HepG2 (cell line): ENCODE measurements around the gene NABP1. TPM values are rescaled to one million over a fixed set of nuclear protein-coding genes. Genes with fewer than 3 reads are reported as not detected.
A peak's percentile ranks its signal among the peaks of the same experiment; 100 is the strongest.

ENCODE experiments used
- ATAC-seq: fragments of 200-7000 bp; cut with Tn5 transposase; 3 replicates; pipeline ENCODE4 v1.9.1; 2020; ENCODE audit warnings: mild to moderate bottlenecking, moderate library complexity
- BruUV-seq: library from RNA; stranded (reverse); fragments of 400-500 nt; replicated peaks from 2 replicates; lab custom pipeline; 2021; lab: Mats Ljungman, UMichigan
- CTCF ChIA-PET: fragments of 300-600 bp; formaldehyde crosslinking; extraction: SDS; loops from one replicate; lab custom pipeline; 2021; ENCODE audit warnings: low total read pairs, inconsistent platforms, low intra/inter-chr PET ratio; lab: Yijun Ruan, JAX
- POLR2A ChIA-PET: fragments of 350-600 bp; sonication (Branson Sonifier 250); formaldehyde crosslinking; loops from one replicate; lab custom pipeline; 2020; ENCODE audit warnings: antibody characterized with exemption, inconsistent platforms; lab: Yijun Ruan, JAX
- DNase-seq: peaks from one replicate; pipeline ENCODE4 v3.0.0-alpha.2; 2015; ENCODE audit warnings: low spot score
- FAIRE-seq: peaks from 3 replicates; lab custom pipeline; 2011; peaks lifted over from hg19 to GRCh38; lab: Jason Lieb, UNC
- H2AFZ ChIP-seq: one replicate; pipeline ENCODE4 v1.6.1; 2011; ENCODE audit warnings: low read length, inconsistent platforms
- H3K27ac ChIP-seq: fragments of 300-600 bp; 3 replicates; pipeline ENCODE4 v1.8.0; 2011; ENCODE audit warnings: mixed run types, mild to moderate bottlenecking, mixed read lengths, low read length, inconsistent platforms; ENCODE audit not compliant: insufficient read depth; ENCODE audit errors: extremely low read length
- H3K27me3 ChIP-seq, 2 experiments: fragments of 200-600 bp in 1 of 2; 2 replicates in 1 of 2; 3 replicates in 1 of 2; pipeline versions ENCODE4 v1.6.0 to v1.8.0; 2011; ENCODE audit warnings: low read length in 2 of 2, mild to moderate bottlenecking in 2 of 2, moderate library complexity in 2 of 2, inconsistent platforms in 1 of 2; ENCODE audit not compliant: insufficient read depth in 2 of 2, control insufficient read depth in 1 of 2
- H3K36me3 ChIP-seq, 2 experiments: fragments of 200-600 bp in 1 of 2; replicated peaks in 1 of 2; 2 replicates in 1 of 2; 3 replicates in 1 of 2; pipeline versions ENCODE4 v1.5.1 to v1.8.0; 2011; ENCODE audit warnings: low read length in 2 of 2, inconsistent platforms in 1 of 2; ENCODE audit not compliant: insufficient read depth in 2 of 2, control insufficient read depth in 1 of 2
- H3K4me1 ChIP-seq: 2 replicates; pipeline ENCODE4 v1.5.1; 2012; ENCODE audit warnings: low read length, inconsistent platforms; ENCODE audit not compliant: insufficient read depth
- H3K4me2 ChIP-seq: 2 replicates; pipeline ENCODE4 v1.6.0; 2011; ENCODE audit warnings: low read depth, low read length, inconsistent platforms
- H3K4me3 ChIP-seq, 3 experiments: fragments of 200-600 bp in 1 of 3; sonication (generic), shearing (Covaris generic) in 1 of 3; replicated peaks in 1 of 3; 2 replicates each; pipeline ENCODE4 v1.5.1; 2011 to 2016; ENCODE audit warnings: low read length in 3 of 3, inconsistent platforms in 2 of 3, low read depth in 2 of 3, mild to moderate bottlenecking in 2 of 3, control low read depth in 1 of 3, mixed read lengths in 1 of 3; ENCODE audit not compliant: insufficient read depth in 1 of 3
- H3K79me2 ChIP-seq: one replicate; pipeline ENCODE4 v1.6.1; 2011; ENCODE audit warnings: low read length, inconsistent platforms; ENCODE audit not compliant: insufficient read depth
- H3K9ac ChIP-seq: 2 replicates; pipeline ENCODE4 v1.6.0; 2011; ENCODE audit warnings: mild to moderate bottlenecking, low read depth, low read length, inconsistent platforms; ENCODE audit not compliant: insufficient read depth
- H3K9me3 ChIP-seq: 2 replicates; pipeline ENCODE4 v1.5.1; 2012; ENCODE audit warnings: mild to moderate bottlenecking, low read length
- H4K20me1 ChIP-seq: 2 replicates; pipeline ENCODE4 v1.6.0; 2011; ENCODE audit warnings: inconsistent platforms, mild to moderate bottlenecking, low read length, moderate library complexity; ENCODE audit not compliant: insufficient read depth
- ASH2L ChIP-seq: fragments of 300-600, 200-600 bp; sonication (generic); IDR thresholded peaks from 2 replicates; pipeline ENCODE4 v1.7.0; 2017; ENCODE audit warnings: low read depth, mild to moderate bottlenecking, moderate library complexity, mixed read lengths, low read length; ENCODE audit not compliant: insufficient read length
- CEBPB ChIP-seq: IDR thresholded peaks from 2 replicates; pipeline ENCODE4 v1.6.1; 2011; ENCODE audit warnings: low read depth, low read length, improper control_type of control experiment, borderline replicate concordance
- CEBPG ChIP-seq: IDR thresholded peaks from 2 replicates; pipeline ENCODE4 v1.6.1; 2016
- ELF1 ChIP-seq: sonication (generic); formaldehyde crosslinking; IDR thresholded peaks from 2 replicates; pipeline ENCODE4 v1.4.0; 2020; ENCODE audit warnings: missing genetic modification reagents
- FOSL2 ChIP-seq: sonication (generic); formaldehyde crosslinking; IDR thresholded peaks from 2 replicates; pipeline ENCODE4 v1.4.0; 2020; ENCODE audit warnings: missing genetic modification reagents
- GABPA ChIP-seq, 2 experiments: IDR thresholded peaks; 2 replicates each; pipeline ENCODE4 v1.6.1; 2011 to 2016; ENCODE audit warnings: low read depth in 2 of 2, low read length in 1 of 2, missing biosample characterization in 1 of 2, missing genetic modification characterization in 1 of 2
- GABPB1 ChIP-seq: IDR thresholded peaks from 2 replicates; pipeline ENCODE4 v1.6.1; 2016; ENCODE audit warnings: mild to moderate bottlenecking, missing genetic modification reagents, moderate library complexity, missing compliant biosample characterization
- GATAD2A ChIP-seq: IDR thresholded peaks from 2 replicates; pipeline ENCODE4 v1.6.1; 2016
- NFIB ChIP-seq: sonication (generic); formaldehyde crosslinking; IDR thresholded peaks from 2 replicates; pipeline ENCODE4 v1.9.0; 2021; ENCODE audit warnings: missing genetic modification reagents, mild to moderate bottlenecking, borderline replicate concordance
- ONECUT2 ChIP-seq: sonication (generic); formaldehyde crosslinking; IDR thresholded peaks from 2 replicates; pipeline ENCODE4 v1.4.0; 2020; ENCODE audit warnings: missing genetic modification reagents
- PHF20 ChIP-seq: sonication (generic); formaldehyde crosslinking; IDR thresholded peaks from 2 replicates; pipeline ENCODE4 v1.5.0; 2020; ENCODE audit warnings: mild to moderate bottlenecking, missing genetic modification reagents
- SSRP1 ChIP-seq: IDR thresholded peaks from 2 replicates; pipeline ENCODE4 v1.6.1; 2016; ENCODE audit warnings: control low read depth
- TBX3 ChIP-seq: fragments of 450-650 bp; IDR thresholded peaks from 2 replicates; pipeline ENCODE4 v1.6.1; 2017; ENCODE audit warnings: antibody characterized with exemption, mild to moderate bottlenecking, inconsistent platforms, borderline replicate concordance
- YEATS4 ChIP-seq: sonication (generic); formaldehyde crosslinking; IDR thresholded peaks from 2 replicates; pipeline ENCODE4 v1.4.0; 2020; ENCODE audit warnings: missing genetic modification reagents, borderline replicate concordance
- ZNF20 ChIP-seq: sonication (generic); formaldehyde crosslinking; IDR thresholded peaks from 2 replicates; pipeline ENCODE4 v1.4.0; 2020; ENCODE audit warnings: mild to moderate bottlenecking, moderate library complexity, missing genetic modification reagents
- ZNF296 ChIP-seq: sonication (generic); formaldehyde crosslinking; conservative IDR thresholded peaks from 2 replicates; pipeline ENCODE4 v1.5.0; 2020; ENCODE audit warnings: mild to moderate bottlenecking, missing genetic modification reagents
- ZNF652 ChIP-seq: IDR thresholded peaks from 2 replicates; pipeline ENCODE4 v1.6.1; 2016; ENCODE audit warnings: low read depth, borderline replicate concordance
- ZZZ3 ChIP-seq: sonication (generic); formaldehyde crosslinking; IDR thresholded peaks from 2 replicates; pipeline ENCODE4 v1.4.0; 2020; ENCODE audit warnings: missing genetic modification reagents, mild to moderate bottlenecking, borderline replicate concordance
- WGBS: methylation state at CpG from one replicate; pipeline ENCODE4 v1.1.6; 2017; ENCODE audit warnings: low lambda C conversion rate; 5-methylcytosine and 5-hydroxymethylcytosine counted together
- in situ Hi-C: cut with HindIII; loops from 2 replicates; pipeline ENCODE4 v1.10.0; 2017; ENCODE audit warnings: low pct_unique_long_range_greater_than_20kb; ENCODE audit not compliant: extremely low pct_ligation_motif_present
- intact Hi-C: fragments of 100-400 bp; cut with micrococcal nuclease; formaldehyde crosslinking; loops from one replicate; pipeline ENCODE4 v1.10.0; 2022; ENCODE audit not compliant: unreplicated experiment
- polyA plus RNA-seq, 8 experiments: library from polyadenylated mRNA; depleted of rRNA in 3 of 8; stranded (reverse) in 7 of 8; unstranded in 1 of 8; fragments of >200 nt; fragmentation: Illumina TruSeq in 4 of 8; extraction: Trizol in 4 of 8; gene quantifications; 2 replicates each; pipeline versions ENCODE4 v1.2.1 to v1.2.3, GENCODE V29; 2011 to 2016; ENCODE audit warnings: low read depth in 4 of 8, missing spikeins in 1 of 8, mixed read lengths in 1 of 8; ENCODE audit not compliant: insufficient read depth in 1 of 8
- total RNA-seq, 5 experiments: library from RNA; depleted of rRNA; stranded (reverse); fragments of >200 nt; fragmentation: Illumina TruSeq; extraction: Trizol; gene quantifications; 2 replicates each; pipeline ENCODE4 v1.2.3, GENCODE V29; 2016; ENCODE audit warnings: low read depth in 1 of 5
- TF ChIP-seq, protein P1 (sequence below): sonication (generic); formaldehyde crosslinking; IDR thresholded peaks from 2 replicates; pipeline ENCODE4 v1.9.0; 2022; ENCODE audit warnings: low read depth, missing genetic modification reagents
- TF ChIP-seq, protein P2 (sequence below): sonication (generic); formaldehyde crosslinking; IDR thresholded peaks from 2 replicates; pipeline ENCODE4 v1.9.0; 2021; ENCODE audit warnings: missing genetic modification reagents, mild to moderate bottlenecking, borderline replicate concordance
- TF ChIP-seq, protein P3 (sequence below): IDR thresholded peaks from 2 replicates; pipeline ENCODE4 v1.6.1; 2016; ENCODE audit warnings: control low read depth

The NABP1 gene
- total and polyA plus RNA-seq, 2 of the 13 experiments (the other 11 are each of a cell fraction or from before 2014, with no cell fraction given) = 14.9 to 19.8 TPM

DNA sequence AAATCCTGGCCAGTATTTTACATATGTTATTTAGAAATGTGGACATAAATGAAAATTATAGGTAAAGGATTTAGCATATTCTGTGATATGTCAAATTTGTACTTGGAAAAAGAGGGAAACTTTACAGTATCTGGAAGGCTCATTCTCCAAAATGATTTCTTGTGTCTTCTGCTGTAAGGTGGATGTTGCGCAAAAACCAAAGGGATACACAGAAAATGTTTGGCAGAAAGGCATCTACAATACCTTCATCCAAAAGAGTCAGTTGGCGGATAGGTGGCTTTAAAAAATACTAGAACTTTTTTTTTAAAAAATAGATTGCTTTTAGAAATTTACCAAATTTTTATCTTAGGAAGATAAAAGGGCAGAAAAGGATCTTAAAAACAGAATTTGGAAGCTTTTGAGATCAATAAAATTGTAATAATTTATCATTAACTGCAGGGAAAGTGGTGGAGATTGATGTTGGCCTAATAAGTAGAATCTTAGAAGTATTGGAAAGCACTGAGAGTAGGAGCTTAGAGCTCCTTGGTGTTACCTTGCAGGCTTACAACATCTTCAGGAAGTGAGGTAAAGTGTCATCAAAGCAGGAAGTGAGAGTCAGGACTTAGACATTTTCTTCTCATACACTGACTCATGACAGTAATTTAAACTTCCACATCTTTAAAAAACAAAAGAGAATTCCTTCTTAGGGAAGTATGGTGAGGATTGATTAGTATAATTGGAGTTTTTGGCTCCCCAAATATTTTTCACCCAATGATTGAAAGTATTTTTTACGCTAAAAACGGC lies 2.1 kb downstream of the NABP1 start:
- peaks cover 4% of the 10 kb centered on the region for H3K79me2 ChIP-seq
- no peak overlapping the region; the same call in 1 of the 2 replicates for H3K9ac ChIP-seq
- no peak overlapping the region for H3K27ac ChIP-seq
- DNase-seq = no peak
- POLR2A ChIA-PET = interaction anchor here (6.3 kb wide), 1 partner anchor 43 kb away, joined by 153 read pairs; no protein-coding TSS in a partner anchor
- intact Hi-C loops (loop anchor here (10.0 kb wide), 1 partner anchor 185 kb away; no protein-coding TSS in a partner anchor), in situ Hi-C loops (loop anchor here (5.0 kb wide), 1 partner anchor 43 kb away; no protein-coding TSS in a partner anchor)
- BruUV-seq = no TSS peak
- no peaks in the 10 kb centered on the region; a peak in 1 of 5 replicates for H3K27me3 ChIP-seq
- no peak overlapping the region for H3K4me3 ChIP-seq
- H4K20me1 ChIP-seq = no peaks in the 10 kb centered on the region
- no peak overlapping the region for H2AFZ ChIP-seq
- ATAC-seq = no peak
- CTCF ChIA-PET = no interaction called here
- TF ChIP-seq PHF20 (CRISPR knock-in tag) (no peak), GABPA (IDR thresholded peaks at IDR 0.05; ENCODE audit: low read depth, low read length) (no peak), GABPA (CRISPR knock-in tag; IDR thresholded peaks at IDR 0.05; ENCODE audit: low read depth) (peak; percentile 60), ZNF20 (no peak), GATAD2A (CRISPR knock-in tag) (peak; percentile 27; the same call in 1 of the 2 replicates), CEBPB (peak; percentile 61), ONECUT2 (CRISPR knock-in tag) (no peak), ZNF652 (CRISPR knock-in tag) (no peak), NFIB (CRISPR knock-in tag) (no peak), GABPB1 (peak; percentile 29; the same call in 1 of the 2 replicates), FOSL2 (CRISPR knock-in tag) (peak; percentile 17; the same call in 1 of the 2 replicates), SSRP1 (CRISPR knock-in tag) (no peak), TBX3 (no peak), ZZZ3 (no peak), ASH2L (no peak), ELF1 (CRISPR knock-in tag) (0 out of 2 replicates have a peak, but pooled peaks have one; percentile 26), YEATS4 (CRISPR knock-in tag) (no peak), ZNF296 (CRISPR knock-in tag) (no peak), CEBPG (CRISPR knock-in tag) (peak; percentile 59)
- TF ChIP-seq, protein P1, sequence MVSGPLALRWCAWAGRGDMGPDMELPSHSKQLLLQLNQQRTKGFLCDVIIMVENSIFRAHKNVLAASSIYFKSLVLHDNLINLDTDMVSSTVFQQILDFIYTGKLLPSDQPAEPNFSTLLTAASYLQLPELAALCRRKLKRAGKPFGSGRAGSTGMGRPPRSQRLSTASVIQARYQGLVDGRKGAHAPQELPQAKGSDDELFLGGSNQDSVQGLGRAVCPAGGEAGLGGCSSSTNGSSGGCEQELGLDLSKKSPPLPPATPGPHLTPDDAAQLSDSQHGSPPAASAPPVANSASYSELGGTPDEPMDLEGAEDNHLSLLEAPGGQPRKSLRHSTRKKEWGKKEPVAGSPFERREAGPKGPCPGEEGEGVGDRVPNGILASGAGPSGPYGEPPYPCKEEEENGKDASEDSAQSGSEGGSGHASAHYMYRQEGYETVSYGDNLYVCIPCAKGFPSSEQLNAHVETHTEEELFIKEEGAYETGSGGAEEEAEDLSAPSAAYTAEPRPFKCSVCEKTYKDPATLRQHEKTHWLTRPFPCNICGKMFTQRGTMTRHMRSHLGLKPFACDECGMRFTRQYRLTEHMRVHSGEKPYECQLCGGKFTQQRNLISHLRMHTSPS (CRISPR knock-in tag) = no peak
- TF ChIP-seq, protein P2, sequence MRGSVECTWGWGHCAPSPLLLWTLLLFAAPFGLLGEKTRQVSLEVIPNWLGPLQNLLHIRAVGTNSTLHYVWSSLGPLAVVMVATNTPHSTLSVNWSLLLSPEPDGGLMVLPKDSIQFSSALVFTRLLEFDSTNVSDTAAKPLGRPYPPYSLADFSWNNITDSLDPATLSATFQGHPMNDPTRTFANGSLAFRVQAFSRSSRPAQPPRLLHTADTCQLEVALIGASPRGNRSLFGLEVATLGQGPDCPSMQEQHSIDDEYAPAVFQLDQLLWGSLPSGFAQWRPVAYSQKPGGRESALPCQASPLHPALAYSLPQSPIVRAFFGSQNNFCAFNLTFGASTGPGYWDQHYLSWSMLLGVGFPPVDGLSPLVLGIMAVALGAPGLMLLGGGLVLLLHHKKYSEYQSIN = no peak
- TF ChIP-seq, protein P3, sequence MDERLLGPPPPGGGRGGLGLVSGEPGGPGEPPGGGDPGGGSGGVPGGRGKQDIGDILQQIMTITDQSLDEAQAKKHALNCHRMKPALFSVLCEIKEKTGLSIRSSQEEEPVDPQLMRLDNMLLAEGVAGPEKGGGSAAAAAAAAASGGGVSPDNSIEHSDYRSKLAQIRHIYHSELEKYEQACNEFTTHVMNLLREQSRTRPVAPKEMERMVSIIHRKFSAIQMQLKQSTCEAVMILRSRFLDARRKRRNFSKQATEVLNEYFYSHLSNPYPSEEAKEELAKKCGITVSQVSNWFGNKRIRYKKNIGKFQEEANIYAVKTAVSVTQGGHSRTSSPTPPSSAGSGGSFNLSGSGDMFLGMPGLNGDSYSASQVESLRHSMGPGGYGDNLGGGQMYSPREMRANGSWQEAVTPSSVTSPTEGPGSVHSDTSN (CRISPR knock-in tag) = no peak
- H3K9me3 ChIP-seq = no peaks in the 10 kb centered on the region
- no peak for FAIRE-seq
- peak overlapping the region; percentile 89 for H3K4me2 ChIP-seq
- 97% methylated on average over 4 of the region's 4 CpGs for WGBS
- peaks cover 2 to 22% of the 10 kb centered on the region in 2 experiments; a peak in 4 of 5 replicates for H3K36me3 ChIP-seq
- peaks cover 39% of the 10 kb centered on the region for H3K4me1 ChIP-seq
